ENCODE data around the gene OR6Q1. TPM values are rescaled to one million over a fixed set of nuclear protein-coding genes. Genes with fewer than 3 reads are reported as not detected.

Gene OR6Q1
- total and polyA plus RNA-seq, 2 donors (not counting 1 experiment from before 2014, with no cell fraction given) = not detected

DNA sequence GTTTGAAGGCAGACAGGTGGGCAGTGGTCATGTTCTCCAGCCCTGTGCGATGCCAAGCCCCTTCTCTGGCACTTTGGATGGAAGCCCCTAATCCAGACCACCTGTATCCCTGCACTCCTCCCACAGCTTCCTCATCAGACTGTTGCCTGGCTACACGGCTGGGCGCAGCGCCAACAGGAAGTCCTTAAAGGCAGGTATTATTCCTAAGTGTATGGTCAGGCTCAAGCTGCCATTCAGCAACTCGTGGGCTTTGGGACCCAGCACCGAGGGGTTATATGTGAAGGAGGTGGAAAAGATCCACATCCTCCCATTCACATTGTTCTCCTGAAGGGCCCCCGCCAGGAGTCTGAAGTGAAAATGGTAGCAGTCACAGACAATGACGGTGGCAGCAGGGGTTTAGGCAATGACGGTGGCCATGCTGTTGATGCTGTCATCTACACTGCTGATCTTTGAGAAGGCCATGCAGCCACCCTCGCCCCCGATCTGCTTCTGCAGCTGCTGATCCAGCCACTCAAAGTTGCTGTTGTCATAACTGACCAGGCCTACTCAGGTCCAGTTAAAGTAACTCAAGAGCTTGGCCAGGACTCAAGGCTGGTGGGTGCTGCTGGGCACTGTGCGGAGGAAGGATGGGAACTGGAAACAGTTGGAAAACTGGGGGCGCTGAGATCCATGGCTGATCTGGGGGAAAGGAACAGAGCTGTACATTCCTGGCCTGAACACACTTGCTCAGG, 27.7 kb downstream of the OR6Q1 start:
- no peaks in the 10 kb centered on the region for H4K20me1 ChIP-seq (ENCODE audit: control insufficient read depth, insufficient read depth, low read length, poor library complexity, severe bottlenecking)
- CTCF ChIA-PET = no interaction called here
- no peak overlapping the region for H3K4me3 ChIP-seq (ENCODE audit: control extremely low read depth in 1 of 5, extremely low read depth in 1 of 5, insufficient read depth in 1 of 5, low read depth in 2 of 5, low read length in 4 of 5)
- intact Hi-C loops (cut with micrococcal nuclease) = no loop called here
- 78% methylated on average over 7 of the region's 13 CpGs for WGBS (ENCODE audit: insufficient coverage)
- Mint-ChIP-seq H3K9me3 (ENCODE audit: insufficient read depth) (no peaks in the 10 kb centered on the region), H3K4me1 (no peaks in the 10 kb centered on the region), H3K27ac (no peak overlapping the region), H3K27me3 (peaks cover 10% of the 10 kb centered on the region), H3K4me3 (no peak overlapping the region)
- POLR2A ChIA-PET = no interaction called here
- H3K27ac ChIP-seq (ENCODE audit: low read length in 2 of 2) = no peak overlapping the region
- H3K36me3 ChIP-seq (replicated peaks in 1 of 2; ENCODE audit: control extremely low read depth in 1 of 2, control insufficient read depth in 1 of 2, extremely low read depth in 1 of 2, insufficient read depth in 2 of 2, low read length in 1 of 2) = no peaks in the 10 kb centered on the region
- no peak for TF ChIP-seq CTCF (IDR thresholded peaks at IDR 0.05)
- H3K4me1 ChIP-seq (ENCODE audit: control insufficient read depth in 2 of 2, insufficient read depth in 2 of 2, low read length in 2 of 2) = no peaks in the 10 kb centered on the region
- H3K27me3 ChIP-seq (replicated peaks in 1 of 4; ENCODE audit: control extremely low read depth in 1 of 4, control insufficient read depth in 3 of 4, insufficient read depth in 4 of 4, low read length in 3 of 4) = peaks cover 0 to 3% (median 0%) of the 10 kb centered on the region in 4 experiments
- no peaks in the 10 kb centered on the region for H3K79me2 ChIP-seq (ENCODE audit: control insufficient read depth, insufficient read depth, low read length)
- peaks cover 0 to 4% (median 0%) of the 10 kb centered on the region in 3 donors for H3K9me3 ChIP-seq (ENCODE audit: control extremely low read depth in 1 of 3, control insufficient read depth in 2 of 3, insufficient read depth in 1 of 3, low read length in 2 of 3)
- DNase-seq (no peak), ATAC-seq (ENCODE audit: low read depth) (no peak)
- H3K9ac ChIP-seq (ENCODE audit: low read length) = no peak overlapping the region
- no peak overlapping the region for H3K4me2 ChIP-seq (replicated peaks; ENCODE audit: low read depth, low read length, poor library complexity, severe bottlenecking)
- H2AFZ ChIP-seq (ENCODE audit: insufficient read depth, low read depth, low read length, poor library complexity, severe bottlenecking) = no peak overlapping the region

- H3K4me2 ChIP-seq (replicated peaks; ENCODE audit: low read depth, low read length, poor library complexity, severe bottlenecking) = no peak overlapping the region
- Mint-ChIP-seq H3K4me3 (no peak overlapping the region), H3K9me3 (ENCODE audit: insufficient read depth) (no peaks in the 10 kb centered on the region), H3K27me3 (peaks cover 10% of the 10 kb centered on the region), H3K27ac (no peak overlapping the region), H3K4me1 (no peaks in the 10 kb centered on the region)
- H3K36me3 ChIP-seq (replicated peaks in 1 of 2; ENCODE audit: control extremely low read depth in 1 of 2, control insufficient read depth in 1 of 2, extremely low read depth in 1 of 2, insufficient read depth in 2 of 2, low read length in 1 of 2) = no peaks in the 10 kb centered on the region
- no CpG with 5 or more reads among the region's 4 CpGs for WGBS (ENCODE audit: insufficient coverage)
- H3K9me3 ChIP-seq (ENCODE audit: control extremely low read depth in 1 of 3, control insufficient read depth in 2 of 3, insufficient read depth in 1 of 3, low read length in 2 of 3) = peaks cover 0 to 4% (median 0%) of the 10 kb centered on the region in 3 donors
- DNase-seq = no peak
- H3K79me2 ChIP-seq (ENCODE audit: control insufficient read depth, insufficient read depth, low read length) = no peaks in the 10 kb centered on the region
- H4K20me1 ChIP-seq (ENCODE audit: control insufficient read depth, insufficient read depth, low read length, poor library complexity, severe bottlenecking) = no peaks in the 10 kb centered on the region
- no peak overlapping the region for H2AFZ ChIP-seq (ENCODE audit: insufficient read depth, low read depth, low read length, poor library complexity, severe bottlenecking)
- peaks cover 0 to 3% (median 0%) of the 10 kb centered on the region in 4 experiments for H3K27me3 ChIP-seq (replicated peaks in 1 of 4; ENCODE audit: control extremely low read depth in 1 of 4, control insufficient read depth in 3 of 4, insufficient read depth in 4 of 4, low read length in 3 of 4)
- TF ChIP-seq EZH2 (IDR thresholded peaks at IDR 0.05; ENCODE audit: borderline replicate concordance, insufficient read depth, low read depth, low read length, poor library complexity, severe bottlenecking) (no peak), CTCF (IDR thresholded peaks at IDR 0.05) (no peak)
- H3K4me1 ChIP-seq (ENCODE audit: control insufficient read depth in 2 of 2, insufficient read depth in 2 of 2, low read length in 2 of 2) = no peaks in the 10 kb centered on the region
- intact Hi-C loops (cut with micrococcal nuclease) = no loop called here
- ChIA-PET POLR2A (no interaction called here), CTCF (no interaction called here)
- no peak for ATAC-seq (ENCODE audit: low read depth)
- H3K9ac ChIP-seq (ENCODE audit: low read length) = no peak overlapping the region
- H3K4me3 ChIP-seq (ENCODE audit: control extremely low read depth in 1 of 5, extremely low read depth in 1 of 5, insufficient read depth in 1 of 5, low read depth in 2 of 5, low read length in 4 of 5) = no peak overlapping the region
- no peak overlapping the region for H3K27ac ChIP-seq (ENCODE audit: low read length in 2 of 2)
These were observed 28.2 kb downstream of the OR6Q1 start for GRCh38 chr11:58059007-58059350.
